K562 (cell line): ENCODE data around the gene ASCC1. TPM values are rescaled to one million over a fixed set of nuclear protein-coding genes. Genes with fewer than 3 reads are reported as not detected.

Experiments
- ATAC-seq: fragments of 200-7000 bp; cut with Tn5 transposase; 3 replicates; pipeline ENCODE4 v1.9.1; 2020; ENCODE audit warnings: moderate library complexity
- BruUV-seq: library from RNA; stranded (reverse); fragments of 400-500 nt; replicated peaks from 2 replicates; lab custom pipeline; 2021; lab: Mats Ljungman, UMichigan
- CTCF ChIA-PET: fragments of 300-600 bp; formaldehyde crosslinking; extraction: SDS; loops from one replicate; lab custom pipeline; 2021; ENCODE audit warnings: low intra/inter-chr PET ratio; lab: Yijun Ruan, JAX
- POLR2A ChIA-PET: fragments of 300-600, 350-650 bp; sonication (Branson Sonifier 250); formaldehyde crosslinking; extraction: SDS; loops from one replicate; lab custom pipeline; 2021; ENCODE audit warnings: antibody characterized with exemption, inconsistent platforms; lab: Yijun Ruan, JAX
- DNase-seq, 4 experiments: peaks; one replicate each; pipeline versions ENCODE4 v3.0.0 to v3.0.0-alpha.2; 2011 to 2018; ENCODE audit warnings: low spot score in 3 of 4, mixed read lengths in 3 of 4; ENCODE audit errors: extremely low read depth in 1 of 4
- FAIRE-seq: peaks from 2 replicates; lab custom pipeline; 2011; peaks lifted over from hg19 to GRCh38; lab: Jason Lieb, UNC
- H2AFZ ChIP-seq: 2 replicates; pipeline ENCODE4 v1.6.0; 2011; ENCODE audit warnings: low read depth, low read length, control low read depth, inconsistent platforms
- H3K27ac ChIP-seq: fragments of 200-600 bp; 3 replicates; pipeline ENCODE4 v1.8.0; 2011; ENCODE audit warnings: low read depth, mild to moderate bottlenecking, control low read depth, inconsistent platforms, low read length, moderate library complexity, mixed read lengths; ENCODE audit errors: extremely low read depth
- H3K27me3 ChIP-seq, 2 experiments: fragments of 300-600 bp in 1 of 2; 2 replicates in 1 of 2; 3 replicates in 1 of 2; pipeline versions ENCODE4 v1.6.0 to v1.8.0; 2011; ENCODE audit warnings: inconsistent platforms in 2 of 2, low read length in 2 of 2, mild to moderate bottlenecking in 1 of 2, mixed read lengths in 1 of 2, moderate library complexity in 1 of 2; ENCODE audit not compliant: control insufficient read depth in 2 of 2, insufficient read depth in 2 of 2
- H3K36me3 ChIP-seq: fragments of 300-600 bp; 3 replicates; pipeline ENCODE4 v1.8.0; 2011; ENCODE audit warnings: mild to moderate bottlenecking, low read length, inconsistent platforms; ENCODE audit not compliant: control insufficient read depth, insufficient read depth
- H3K4me1 ChIP-seq, 2 experiments: fragments of 200-600 bp in 1 of 2; replicated peaks in 1 of 2; 2 replicates in 1 of 2; 3 replicates in 1 of 2; pipeline versions ENCODE4 v1.5.1 to v1.8.0; 2011; ENCODE audit warnings: inconsistent platforms in 2 of 2, low read length in 2 of 2, mild to moderate bottlenecking in 1 of 2, mixed read lengths in 1 of 2, moderate library complexity in 1 of 2; ENCODE audit not compliant: control insufficient read depth in 2 of 2, insufficient read depth in 2 of 2
- H3K4me2 ChIP-seq: 2 replicates; pipeline ENCODE4 v1.6.1; 2011; ENCODE audit warnings: low read length, control low read depth, inconsistent platforms, mixed read lengths; ENCODE audit not compliant: insufficient read depth
- H3K4me3 ChIP-seq: fragments of 200-600 bp; sonication (generic), shearing (Covaris generic); 2 replicates; pipeline ENCODE4 v1.5.1; 2016; ENCODE audit warnings: control low read depth, inconsistent platforms
- H3K79me2 ChIP-seq: fragments of 200-600 bp; 3 replicates; pipeline ENCODE4 v1.8.0; 2011; ENCODE audit warnings: low read length, inconsistent platforms; ENCODE audit not compliant: control insufficient read depth, insufficient read depth
- H3K9ac ChIP-seq, 2 experiments: 2 replicates each; pipeline versions ENCODE4 v1.6.0 to v1.6.1; 2011; ENCODE audit warnings: low read depth in 2 of 2, low read length in 2 of 2, control low read depth in 1 of 2, inconsistent platforms in 1 of 2, mild to moderate bottlenecking in 1 of 2, mixed read lengths in 1 of 2; ENCODE audit not compliant: insufficient read depth in 1 of 2
- H3K9me1 ChIP-seq: one replicate; pipeline ENCODE4 v1.6.0; 2011; ENCODE audit warnings: inconsistent platforms, mild to moderate bottlenecking, low read length, moderate library complexity; ENCODE audit not compliant: control insufficient read depth, insufficient read depth
- H3K9me3 ChIP-seq: replicated peaks from 2 replicates; pipeline ENCODE4 v1.5.1; 2011; ENCODE audit warnings: low read depth, low read length, inconsistent platforms; ENCODE audit not compliant: control insufficient read depth, insufficient read depth
- H4K20me1 ChIP-seq: replicated peaks from 2 replicates; pipeline ENCODE4 v1.6.1; 2011; ENCODE audit warnings: low read length, inconsistent platforms, mixed read lengths; ENCODE audit not compliant: control insufficient read depth, insufficient read depth
- ETV6 ChIP-seq, 3 experiments: fragments of 150-350 bp in 1 of 3; sonication (generic) in 1 of 3; formaldehyde crosslinking in 1 of 3; IDR thresholded peaks; 2 replicates each; pipeline versions ENCODE4 v1.6.1 to v1.8.0; 2014 to 2022; ENCODE audit warnings: borderline replicate concordance in 2 of 3, low read depth in 2 of 3, antibody characterized with exemption in 1 of 3, low read length in 1 of 3, mild to moderate bottlenecking in 1 of 3, missing genetic modification reagents in 1 of 3
- GABPA ChIP-seq: fragments of 200-800 bp; sonication (Bioruptor generic); conservative IDR thresholded peaks from 2 replicates; pipeline ENCODE4 v1.6.1; 2016; ENCODE audit warnings: low read depth, missing genetic modification characterization, missing compliant biosample characterization
- IRF2 ChIP-seq: sonication (generic); formaldehyde crosslinking; IDR thresholded peaks from 2 replicates; pipeline ENCODE4 v1.8.1; 2022; ENCODE audit warnings: mild to moderate bottlenecking, missing genetic modification reagents
- IRF9 ChIP-seq: fragments of 450-650 bp; IDR thresholded peaks from 2 replicates; pipeline ENCODE4 v1.6.1; 2016; ENCODE audit warnings: missing biosample characterization, missing genetic modification characterization
- JUNB ChIP-seq: fragments of 450-650 bp; formaldehyde crosslinking; conservative IDR thresholded peaks from 2 replicates; pipeline ENCODE4 v1.4.0; 2020; ENCODE audit warnings: mild to moderate bottlenecking
- POLR2AphosphoS2 ChIP-seq: IDR thresholded peaks from 2 replicates; pipeline ENCODE4 v1.6.1; 2012; ENCODE audit warnings: low read length, improper control_type of control experiment
- PRDM10 ChIP-seq: fragments of 450-650 bp; IDR thresholded peaks from 2 replicates; pipeline ENCODE4 v1.6.1; 2018; ENCODE audit not compliant: partially characterized antibody
- RFX1 ChIP-seq: fragments of 450-650 bp; IDR thresholded peaks from 2 replicates; pipeline ENCODE4 v1.6.1; 2016; ENCODE audit warnings: mild to moderate bottlenecking, moderate library complexity
- TAL1 ChIP-seq: fragments of 450-650 bp; IDR thresholded peaks from 2 replicates; pipeline ENCODE4 v1.6.1; 2016; ENCODE audit warnings: mild to moderate bottlenecking
- ZNF695 ChIP-seq: fragments of 450-650 bp; formaldehyde crosslinking; IDR thresholded peaks from 2 replicates; pipeline ENCODE4 v1.4.0; 2020; ENCODE audit warnings: mild to moderate bottlenecking, moderate library complexity
- ZNF696 ChIP-seq: fragments of 250-450 bp; sonication (Bioruptor Pico); conservative IDR thresholded peaks from 2 replicates; pipeline ENCODE4 v1.4.0; 2020; ENCODE audit warnings: mild to moderate bottlenecking, moderate library complexity
- ZNF764 ChIP-seq: fragments of 250-450 bp; sonication (Bioruptor Pico); IDR thresholded peaks from 2 replicates; pipeline ENCODE4 v1.4.0; 2020; ENCODE audit warnings: low read depth, mild to moderate bottlenecking, moderate library complexity
- ZSCAN29 ChIP-seq: fragments of 450-650 bp; IDR thresholded peaks from 2 replicates; pipeline ENCODE4 v1.6.1; 2017
- WGBS: fragments of 100-300 bp; shearing (Covaris generic); methylation state at CpG from one replicate; pipeline ENCODE4 v1.1.6; 2016; ENCODE audit warnings: low coverage, mixed read lengths; ENCODE audit not compliant: insufficient coverage; ENCODE audit errors: missing lambda C conversion rate; 5-methylcytosine and 5-hydroxymethylcytosine counted together
- in situ Hi-C: fragments of 300-500 bp; cut with MboI; formaldehyde crosslinking; loops from 4 replicates; pipeline ENCODE4 v1.15.0; 2018; ENCODE audit warnings: inconsistent platforms, mixed read lengths
- intact Hi-C: fragments of 100-400 bp; cut with micrococcal nuclease; formaldehyde crosslinking; loops from 2 replicates; pipeline ENCODE4 v1.14.2; 2022
- polyA plus RNA-seq, 8 experiments: library from polyadenylated mRNA; depleted of rRNA in 4 of 8; stranded (reverse) in 5 of 8; unstranded in 3 of 8; fragments of >200 nt; fragmentation: Nextera tagmentation in 2 of 8; fragmentation: Illumina TruSeq in 1 of 8; extraction: Ambion mirVana in 2 of 8; extraction: Trizol in 1 of 8; gene quantifications; 2 replicates each; pipeline versions ENCODE4 v1.2.1 to v1.2.3, GENCODE V29; 2011 to 2014; ENCODE audit warnings: inconsistent platforms in 1 of 8, missing spikeins in 1 of 8
- total RNA-seq, 7 experiments: library from RNA; depleted of rRNA in 6 of 7; stranded (reverse); fragments of >200 nt in 6 of 7; fragmentation: Illumina TruSeq in 2 of 7; extraction: Trizol in 2 of 7; gene quantifications; 2 replicates each; pipeline versions ENCODE4 v1.2.1 to v1.2.3, GENCODE V29; 2011 to 2021; ENCODE audit warnings: low replicate concordance in 1 of 7
- TF ChIP-seq, protein P1 (sequence below), 2 experiments: fragments of 450-650 bp in 1 of 2; sonication (generic) in 1 of 2; formaldehyde crosslinking in 1 of 2; IDR thresholded peaks in 1 of 2; conservative IDR thresholded peaks in 1 of 2; 2 replicates each; pipeline versions ENCODE4 v1.6.1 to v1.8.1; 2016 to 2023; ENCODE audit warnings: mild to moderate bottlenecking in 2 of 2, moderate library complexity in 2 of 2, inconsistent platforms in 1 of 2, missing genetic modification reagents in 1 of 2

Gene ASCC1
- total and polyA plus RNA-seq, 9 of the 15 experiments (the other 6 are each of a cell fraction or from before 2014, with no cell fraction given), result 31.7 to 73.3 (median 52.8) TPM

DNA sequence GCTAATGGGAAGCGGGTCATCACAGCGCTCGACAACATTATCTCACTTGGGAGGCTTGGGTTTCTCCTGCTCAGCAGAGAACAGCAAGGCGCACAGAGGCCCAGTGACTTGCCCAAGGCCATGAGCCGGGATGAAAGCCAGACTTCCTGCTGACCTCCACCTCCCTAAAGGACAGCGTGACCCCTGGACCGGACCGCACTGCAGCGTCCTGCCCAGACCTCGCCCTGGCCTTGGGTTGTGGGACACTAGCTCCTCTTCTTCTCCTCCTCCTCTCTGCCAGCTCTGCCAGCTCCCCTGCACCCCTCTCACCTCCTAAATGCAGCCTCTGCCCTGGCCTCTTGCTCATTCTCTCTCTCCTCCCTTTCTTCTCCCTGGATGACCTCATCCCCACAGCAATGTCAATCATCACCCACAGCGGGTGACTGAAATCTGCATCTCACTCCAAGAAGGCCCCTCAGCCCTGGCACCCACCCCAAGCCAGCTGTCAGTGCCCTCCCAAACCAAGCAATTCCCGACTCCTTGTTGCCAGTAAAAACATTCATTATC is 147.1 kb downstream of the ASCC1 start (continued):
- TF ChIP-seq POLR2AphosphoS2 (no peak), JUNB (CRISPR knock-in tag) (no peak)
- TF ChIP-seq, protein P1, sequence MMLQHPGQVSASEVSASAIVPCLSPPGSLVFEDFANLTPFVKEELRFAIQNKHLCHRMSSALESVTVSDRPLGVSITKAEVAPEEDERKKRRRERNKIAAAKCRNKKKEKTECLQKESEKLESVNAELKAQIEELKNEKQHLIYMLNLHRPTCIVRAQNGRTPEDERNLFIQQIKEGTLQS (IDR thresholded peaks at IDR 0.05), result peak; percentile 91
- TF ChIP-seq, protein P1 (CRISPR knock-in tag; conservative IDR thresholded peaks at IDR 0.05), result no peak

DNA sequence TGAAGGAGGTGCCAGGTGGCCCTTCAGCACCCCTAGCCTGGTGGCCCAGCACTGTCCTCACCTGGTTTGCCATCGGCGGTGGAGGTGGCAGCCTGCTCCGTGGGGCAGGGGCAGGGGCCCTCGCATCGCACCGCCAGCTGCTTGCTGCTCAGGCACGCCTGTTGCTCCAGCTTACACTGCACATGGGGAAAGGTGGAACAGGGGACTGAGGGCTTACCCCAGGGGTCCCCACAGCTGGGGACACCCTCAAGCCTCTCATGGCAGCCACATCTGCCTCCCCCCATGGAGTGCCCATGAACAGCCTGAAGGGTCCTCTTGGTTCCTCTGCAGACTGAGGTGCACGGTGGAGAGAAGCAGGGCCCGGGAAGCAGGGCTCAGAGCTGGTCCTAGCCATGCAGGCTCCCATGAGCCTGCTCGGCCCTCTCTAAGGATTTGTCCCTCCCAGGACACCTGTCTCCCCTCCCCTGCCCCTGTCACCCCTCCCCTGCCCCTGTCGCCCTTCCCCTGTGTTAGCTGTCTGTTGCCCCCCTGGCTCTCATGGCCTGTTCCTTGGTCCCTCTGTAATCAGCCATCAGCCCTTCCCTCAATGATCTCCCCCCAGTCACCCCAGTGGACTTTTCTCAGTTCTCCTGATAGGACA is 147.8 kb downstream of the ASCC1 start:
- H3K4me1 ChIP-seq, result peaks cover 0 to 12% of the 10 kb centered on the region in 2 experiments; a peak in 1 of 5 replicates
- H3K9ac ChIP-seq, result 0 out of 4 replicates have a peak overlapping the region, but pooled peaks of 1 of the 2 experiments have one; percentile 1
- no peak overlapping the region for H3K4me3 ChIP-seq
- H4K20me1 ChIP-seq, result no peaks in the 10 kb centered on the region
- ChIA-PET POLR2A (interaction anchor here (0.5 to 1.3 kb wide), 8 partner anchors 8 to 266 kb away, joined by 3 to 5 read pairs (median 4); no protein-coding TSS in a partner anchor), CTCF (no interaction called here)
- 38% methylated on average over 10 of the region's 11 CpGs for WGBS
- H3K27ac ChIP-seq, result no peak overlapping the region
- DNase-seq (no peak), ATAC-seq (no peak; the same call in 2 of the 3 replicates), FAIRE-seq (no peak)
- no TSS peak for BruUV-seq
- peaks cover 8 to 21% of the 10 kb centered on the region in 2 experiments; a peak in 4 of 5 replicates for H3K27me3 ChIP-seq
- no peaks in the 10 kb centered on the region for H3K9me3 ChIP-seq
- no peak overlapping the region for H3K4me2 ChIP-seq
- no peak overlapping the region for H2AFZ ChIP-seq
- no peaks in the 10 kb centered on the region for H3K36me3 ChIP-seq
- H3K9me1 ChIP-seq, result peaks cover 5% of the 10 kb centered on the region
- in situ Hi-C loops (loop anchor here (10.0 kb wide), 1 partner anchor 267 kb away; no protein-coding TSS in a partner anchor), intact Hi-C loops (no loop called here)
- no peaks in the 10 kb centered on the region for H3K79me2 ChIP-seq
- no peak for TF ChIP-seq ZNF695 (CRISPR knock-in tag)
- no peak for TF ChIP-seq PRDM10
- no peak for TF ChIP-seq ZNF764 (CRISPR knock-in tag)
- no peak for TF ChIP-seq ZNF696 (CRISPR knock-in tag)
- TF ChIP-seq IRF2 (CRISPR knock-in tag), result no peak
- no peak for TF ChIP-seq ZSCAN29
- no peak for TF ChIP-seq GABPA
- TF ChIP-seq IRF9 (tag), result no peak
- TF ChIP-seq TAL1, result no peak
- no peak for TF ChIP-seq RFX1
- TF ChIP-seq ETV6 (IDR thresholded peaks at IDR 0.05; ENCODE audit: borderline replicate concordance in 1 of 2, low read depth in 2 of 2, low read length in 1 of 2), result no peak
- no peak for TF ChIP-seq ETV6 (CRISPR knock-in tag; IDR thresholded peaks at IDR 0.05; ENCODE audit: borderline replicate concordance)
